Uterus (tissue), 4 donors: ENCODE data around the gene SPIRE1. TPM values are rescaled to one million over a fixed set of nuclear protein-coding genes. Genes with fewer than 3 reads are reported as not detected.
"Not testable (repeated sequence)": the region's sequence is repeated elsewhere in the genome, so short reads cannot be mapped to it uniquely, and the experiment has no call there.

Experiments
- DNase-seq, 2 donors: peaks; one replicate each; pipeline ENCODE4 v3.0.0-alpha.2; 2019 to 2020
- H3K27ac ChIP-seq, 2 donors: fragments of 200-600 bp; sonication (generic); 1 replicate in 1 of 2; 2 replicates in 1 of 2; pipeline ENCODE4 v1.5.1; 2016 to 2018
- H3K27me3 ChIP-seq, 2 donors: fragments of 200-600 bp; sonication (generic); one replicate each; pipeline ENCODE4 v1.5.1; 2018 to 2019; ENCODE audit warnings: control low read depth in 1 of 2
- H3K36me3 ChIP-seq, 2 donors: fragments of 200-600 bp; sonication (generic); one replicate each; pipeline ENCODE4 v1.5.1; 2019; ENCODE audit warnings: control low read depth in 1 of 2
- H3K4me1 ChIP-seq, 2 donors: fragments of 200-600 bp; sonication (generic); one replicate each; pipeline ENCODE4 v1.5.1; 2018 to 2019; ENCODE audit warnings: control low read depth in 1 of 2
- H3K4me3 ChIP-seq, 2 donors: fragments of 200-600 bp; sonication (generic); 1 replicate in 1 of 2; 2 replicates in 1 of 2; pipeline ENCODE4 v1.5.1; 2018 to 2019; ENCODE audit warnings: mild to moderate bottlenecking in 1 of 2
- H3K9me3 ChIP-seq, 2 donors: fragments of 200-600 bp; sonication (generic); one replicate each; pipeline ENCODE4 v1.5.1; 2019; ENCODE audit warnings: control low read depth in 1 of 2
- CTCF ChIP-seq, 4 experiments: fragments of 200-600 bp in 2 of 4; fragments of 450-650 bp in 2 of 4; sonication (generic) in 2 of 4; IDR thresholded peaks; one replicate each; pipeline ENCODE4 v1.5.1; 2016 to 2019; ENCODE audit warnings: antibody characterized with exemption in 4 of 4, mild to moderate bottlenecking in 2 of 4, moderate library complexity in 1 of 4
- POLR2A ChIP-seq, 2 donors: fragments of 450-650 bp; IDR thresholded peaks; one replicate each; pipeline ENCODE4 v1.6.1; 2016; ENCODE audit warnings: antibody characterized with exemption in 2 of 2, mild to moderate bottlenecking in 1 of 2, moderate library complexity in 1 of 2
- intact Hi-C: fragments of 100-400 bp; cut with DNase I; formaldehyde crosslinking; loops from one replicate; pipeline ENCODE4 v1.15.1; 2023; ENCODE audit warnings: low total_unique reads
- total RNA-seq, 4 donors: library from RNA; depleted of rRNA in 3 of 4; stranded (reverse); fragments of >200 nt in 3 of 4; gene quantifications; one replicate each; pipeline versions ENCODE4 v1.1.0 to v1.2.4, GENCODE V29; 2014 to 2023
- donor health status: DM: yes; HTN: yes; CAD: no.

The SPIRE1 gene
- total RNA-seq, 4 donors from 2014 or later: 12.9 to 78.1 (median 27.5) TPM

- Histone ChIP-seq H3K4me1 (no peaks in the 10 kb centered on the region), H3K36me3 (no peaks in the 10 kb centered on the region), H3K9me3 (no peaks in the 10 kb centered on the region), H3K27ac (no peak overlapping the region), H3K4me3 (no peak overlapping the region), H3K27me3 (no peaks in the 10 kb centered on the region)
- DNase-seq: no peak
- intact Hi-C loops: no loop called here
- TF ChIP-seq POLR2A (IDR thresholded peaks at IDR 0.05): no peak
- TF ChIP-seq CTCF (IDR thresholded peaks at IDR 0.05): no peak
These were observed 165.0 kb downstream of the SPIRE1 start for GRCh38 chr18:12492907-12493306.

- intact Hi-C loops: no loop called here
- Histone ChIP-seq H3K4me1 (no peaks in the 10 kb centered on the region), H3K9me3 (no peaks in the 10 kb centered on the region), H3K27ac (no peak overlapping the region), H3K4me3 (no peak overlapping the region), H3K27me3 (no peaks in the 10 kb centered on the region), H3K36me3 (no peaks in the 10 kb centered on the region)
- no peak for DNase-seq
- no peak for TF ChIP-seq CTCF (IDR thresholded peaks at IDR 0.05)
- TF ChIP-seq POLR2A (IDR thresholded peaks at IDR 0.05): no peak
These were observed 166.1 kb downstream of the SPIRE1 start for GRCh38 chr18:12491611-12492435.

GRCh38 chr18:12485479-12486105 is 172.3 kb downstream of the SPIRE1 start:
- H3K27me3 ChIP-seq: no peaks in the 10 kb centered on the region
- intact Hi-C loops: no loop called here
- H3K36me3 ChIP-seq: no peaks in the 10 kb centered on the region
- no peaks in the 10 kb centered on the region for H3K9me3 ChIP-seq
- no peak for TF ChIP-seq POLR2A (IDR thresholded peaks at IDR 0.05)
- TF ChIP-seq CTCF (IDR thresholded peaks at IDR 0.05): no peak
- no peak for DNase-seq
- no peak overlapping the region for H3K4me3 ChIP-seq
- no peak overlapping the region for H3K27ac ChIP-seq
- H3K4me1 ChIP-seq: no peaks in the 10 kb centered on the region

GRCh38 chr18:12481915-12482314 is 176.0 kb downstream of the SPIRE1 start:
- H3K4me1 ChIP-seq, H3K36me3 ChIP-seq, H3K4me3 ChIP-seq, H3K27me3 ChIP-seq, H3K9me3 ChIP-seq, H3K27ac ChIP-seq, DNase-seq, intact Hi-C loops: not testable (repeated sequence)

GRCh38 chr18:12479982-12480381 is 177.9 kb downstream of the SPIRE1 start:
- no peak for TF ChIP-seq CTCF (IDR thresholded peaks at IDR 0.05)
- TF ChIP-seq POLR2A (IDR thresholded peaks at IDR 0.05): no peak
- Histone ChIP-seq H3K4me1 (no peaks in the 10 kb centered on the region), H3K4me3 (no peak overlapping the region), H3K27me3 (no peaks in the 10 kb centered on the region), H3K36me3 (no peaks in the 10 kb centered on the region), H3K9me3 (no peaks in the 10 kb centered on the region), H3K27ac (no peak overlapping the region)
- DNase-seq: no peak
- intact Hi-C loops: no loop called here
